Fibroblast of lung (primary cell): ENCODE data around the gene CFB.

Source experiments
- CTCF ChIP-seq, 2 donors: IDR thresholded peaks in 1 of 2; conservative IDR thresholded peaks in 1 of 2; 1 replicate in 1 of 2; 2 replicates in 1 of 2; pipeline ENCODE4 v1.5.1; 2011 to 2012; ENCODE audit warnings: low read length in 2 of 2, control low read depth in 1 of 2, inconsistent platforms in 1 of 2, low read depth in 1 of 2, mild to moderate bottlenecking in 1 of 2
- EZH2 ChIP-seq: IDR thresholded peaks from 2 replicates; pipeline ENCODE4 v1.5.1; 2012; ENCODE audit warnings: low read length, control low read depth, mild to moderate bottlenecking; ENCODE audit errors: missing control alignments

GRCh38 chr6:31958741-31959739 lies 13.1 kb downstream of the CFB start, which contains the start of the genes NELFE and SKIC2:
- TF ChIP-seq CTCF (conservative IDR thresholded peaks at IDR 0.05 in 1 of 2, IDR thresholded peaks at IDR 0.05 in 1 of 2; ENCODE audit: low read depth in 1 of 2, low read length in 2 of 2) (no peak), EZH2 (no peak)
